Liver (tissue), 9 donors: ENCODE results near the gene RASEF. TPM values are rescaled to one million over a fixed set of nuclear protein-coding genes. Genes with fewer than 3 reads are reported as not detected.

Experiments
- DNase-seq: peaks from one replicate; pipeline ENCODE4 v3.0.0-alpha.2; 2017; ENCODE audit warnings: low spot score
- H3K27ac ChIP-seq, 2 donors: one replicate each; pipeline ENCODE4 v1.7.0; 2013; ENCODE audit warnings: inconsistent platforms in 2 of 2, low read length in 2 of 2, control low read depth in 1 of 2, low read depth in 1 of 2, mild to moderate bottlenecking in 1 of 2
- H3K27me3 ChIP-seq, 4 donors: one replicate each; pipeline versions ENCODE4 v1.6.1 to v1.7.0; 2013; ENCODE audit warnings: low read length in 3 of 4, inconsistent platforms in 1 of 4, mild to moderate bottlenecking in 1 of 4, moderate library complexity in 1 of 4; ENCODE audit not compliant: control insufficient read depth in 4 of 4, insufficient read depth in 4 of 4
- H3K36me3 ChIP-seq, 4 donors: one replicate each; pipeline versions ENCODE4 v1.6.1 to v1.7.0; 2013; ENCODE audit warnings: low read length in 3 of 4, mild to moderate bottlenecking in 3 of 4, low read depth in 1 of 4, moderate library complexity in 1 of 4; ENCODE audit not compliant: control insufficient read depth in 4 of 4, insufficient read depth in 3 of 4
- H3K4me1 ChIP-seq, 4 donors: one replicate each; pipeline versions ENCODE4 v1.6.1 to v1.7.0; 2013; ENCODE audit warnings: low read length in 3 of 4, mild to moderate bottlenecking in 3 of 4, moderate library complexity in 1 of 4; ENCODE audit not compliant: control insufficient read depth in 4 of 4, insufficient read depth in 4 of 4
- H3K4me3 ChIP-seq, 3 donors: one replicate each; pipeline versions ENCODE4 v1.6.1 to v1.7.0; 2013; ENCODE audit warnings: low read length in 3 of 3, control low read depth in 1 of 3, low read depth in 1 of 3, mild to moderate bottlenecking in 1 of 3
- H3K9ac ChIP-seq, 2 donors: one replicate each; pipeline ENCODE4 v1.7.0; 2013; ENCODE audit warnings: low read length in 2 of 2, mild to moderate bottlenecking in 2 of 2, moderate library complexity in 2 of 2, control low read depth in 1 of 2, low read depth in 1 of 2
- H3K9me3 ChIP-seq, 4 donors: one replicate each; pipeline versions ENCODE4 v1.6.1 to v1.7.0; 2013; ENCODE audit warnings: low read length in 3 of 4; ENCODE audit not compliant: control insufficient read depth in 4 of 4
- CTCF ChIP-seq: fragments of 150-350 bp; IDR thresholded peaks from 2 replicates; pipeline ENCODE4 v1.5.1; 2017; ENCODE audit warnings: improper control_type of control experiment, low read depth, low read length; ENCODE audit not compliant: missing input control
- EGR1 ChIP-seq, 2 donors: IDR thresholded peaks; 2 replicates each; pipeline ENCODE4 v1.6.1; 2016 to 2018; ENCODE audit warnings: antibody characterized with exemption in 2 of 2, low read depth in 2 of 2
- FOXA1 ChIP-seq: IDR thresholded peaks from 2 replicates; pipeline ENCODE4 v1.6.1; 2016; ENCODE audit warnings: antibody characterized with exemption
- FOXA2 ChIP-seq: IDR thresholded peaks from 2 replicates; pipeline ENCODE4 v1.6.1; 2016; ENCODE audit warnings: antibody characterized with exemption
- GABPA ChIP-seq, 2 donors: IDR thresholded peaks in 1 of 2; conservative IDR thresholded peaks in 1 of 2; 2 replicates each; pipeline ENCODE4 v1.6.1; 2016; ENCODE audit warnings: antibody characterized with exemption in 2 of 2, mild to moderate bottlenecking in 1 of 2, moderate library complexity in 1 of 2
- HNF4A ChIP-seq, 2 donors: conservative IDR thresholded peaks; 2 replicates each; pipeline ENCODE4 v1.6.1; 2016; ENCODE audit warnings: antibody characterized with exemption in 2 of 2, mild to moderate bottlenecking in 2 of 2
- HNF4G ChIP-seq: IDR thresholded peaks from 2 replicates; pipeline ENCODE4 v1.6.1; 2016; ENCODE audit warnings: antibody characterized with exemption
- JUND ChIP-seq, 2 donors: IDR thresholded peaks; 2 replicates each; pipeline ENCODE4 v1.6.1; 2016; ENCODE audit warnings: antibody characterized with exemption in 2 of 2
- MAX ChIP-seq: IDR thresholded peaks from 2 replicates; pipeline ENCODE4 v1.6.1; 2016; ENCODE audit warnings: antibody characterized with exemption
- NR2F2 ChIP-seq: IDR thresholded peaks from 2 replicates; pipeline ENCODE4 v1.6.1; 2016; ENCODE audit warnings: antibody characterized with exemption
- RAD21 ChIP-seq, 2 donors: IDR thresholded peaks; 2 replicates each; pipeline ENCODE4 v1.6.1; 2016; ENCODE audit warnings: antibody characterized with exemption in 2 of 2, mild to moderate bottlenecking in 2 of 2
- RXRA ChIP-seq, 2 donors: IDR thresholded peaks; 2 replicates each; pipeline ENCODE4 v1.6.1; 2017 to 2018; ENCODE audit warnings: antibody characterized with exemption in 2 of 2, mild to moderate bottlenecking in 1 of 2
- SP1 ChIP-seq: IDR thresholded peaks from 2 replicates; pipeline ENCODE4 v1.6.1; 2018; ENCODE audit warnings: antibody characterized with exemption, mild to moderate bottlenecking
- TAF1 ChIP-seq: conservative IDR thresholded peaks from 2 replicates; pipeline ENCODE4 v1.6.1; 2016; ENCODE audit warnings: antibody characterized with exemption, mild to moderate bottlenecking
- ZBTB33 ChIP-seq: IDR thresholded peaks from 2 replicates; pipeline ENCODE4 v1.6.1; 2016; ENCODE audit warnings: antibody characterized with exemption
- WGBS: extraction: QIAGEN DNeasy Blood & Tissue Kit; methylation state at CpG from one replicate; pipeline ENCODE4 v1.1.7; 2013; 5-methylcytosine and 5-hydroxymethylcytosine counted together
- polyA plus RNA-seq, 2 donors: library from polyadenylated mRNA; stranded (reverse) in 1 of 2; unstranded in 1 of 2; fragments of 200-250 nt in 1 of 2; fragments of >200 nt in 1 of 2; fragmentation: Nextera tagmentation in 1 of 2; extraction: Ambion mirVana in 1 of 2; gene quantifications; one replicate each; pipeline versions ENCODE4 v1.2.1 to v1.2.3, GENCODE V29; 2013 to 2015
- total RNA-seq, 2 donors: library from RNA; depleted of rRNA; stranded (reverse); fragments of >200 nt; gene quantifications; one replicate each; pipeline ENCODE4 v1.2.3, GENCODE V29; 2014
- TF ChIP-seq, protein P1 (sequence below): IDR thresholded peaks from 2 replicates; pipeline ENCODE4 v1.6.1; 2016; ENCODE audit warnings: antibody characterized with exemption
- TF ChIP-seq, protein P2 (sequence below): IDR thresholded peaks from 2 replicates; pipeline ENCODE4 v1.6.1; 2016; ENCODE audit warnings: antibody characterized with exemption, mild to moderate bottlenecking
- donor health status: healthy.
- donor health status: healthy.
- donor health status: healthy.
- donor health status: healthy.
- donor health status: healthy.

The RASEF gene
- total and polyA plus RNA-seq, 4 donors = 0.14 to 1.5 (median 0.39) TPM

DNA sequence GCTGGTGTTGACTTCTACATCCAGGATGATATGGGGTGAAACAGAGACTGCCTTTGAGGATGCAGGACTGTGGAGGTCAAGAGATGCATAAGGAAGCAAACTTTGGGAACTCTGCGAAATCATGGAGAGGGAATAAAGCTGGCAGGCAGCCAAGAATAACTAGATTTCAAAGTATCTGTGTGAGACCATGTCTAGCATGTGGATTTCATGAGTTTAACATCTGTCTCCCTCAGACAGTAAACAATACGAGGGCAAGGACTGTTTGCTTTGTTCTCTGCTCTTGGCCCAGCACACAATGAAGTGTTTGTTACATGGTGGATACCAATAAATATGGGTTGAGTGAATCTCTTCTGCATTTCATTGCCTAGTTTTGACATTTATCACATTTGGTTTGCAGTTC is 71.3 kb downstream of the RASEF start:
- WGBS = 62% methylated on average over 2 of the region's 2 CpGs
- no peaks in the 10 kb centered on the region for H3K36me3 ChIP-seq
- H3K9ac ChIP-seq = no peak overlapping the region
- H3K27ac ChIP-seq = no peak overlapping the region
- no peak overlapping the region for H3K4me3 ChIP-seq
- H3K4me1 ChIP-seq = no peaks in the 10 kb centered on the region
- H3K27me3 ChIP-seq = no peaks in the 10 kb centered on the region
- DNase-seq = no peak
- no peak for TF ChIP-seq NR2F2
- TF ChIP-seq RAD21 (IDR thresholded peaks at IDR 0.05) = no peak
- TF ChIP-seq JUND (IDR thresholded peaks at IDR 0.05) = no peak
- TF ChIP-seq CTCF = no peak
- TF ChIP-seq RXRA (IDR thresholded peaks at IDR 0.05) = no peak
- no peak for TF ChIP-seq MAX
- TF ChIP-seq, protein P1, sequence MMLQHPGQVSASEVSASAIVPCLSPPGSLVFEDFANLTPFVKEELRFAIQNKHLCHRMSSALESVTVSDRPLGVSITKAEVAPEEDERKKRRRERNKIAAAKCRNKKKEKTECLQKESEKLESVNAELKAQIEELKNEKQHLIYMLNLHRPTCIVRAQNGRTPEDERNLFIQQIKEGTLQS = no peak
- no peak for TF ChIP-seq SP1
- TF ChIP-seq HNF4G = no peak
- TF ChIP-seq, protein P2, sequence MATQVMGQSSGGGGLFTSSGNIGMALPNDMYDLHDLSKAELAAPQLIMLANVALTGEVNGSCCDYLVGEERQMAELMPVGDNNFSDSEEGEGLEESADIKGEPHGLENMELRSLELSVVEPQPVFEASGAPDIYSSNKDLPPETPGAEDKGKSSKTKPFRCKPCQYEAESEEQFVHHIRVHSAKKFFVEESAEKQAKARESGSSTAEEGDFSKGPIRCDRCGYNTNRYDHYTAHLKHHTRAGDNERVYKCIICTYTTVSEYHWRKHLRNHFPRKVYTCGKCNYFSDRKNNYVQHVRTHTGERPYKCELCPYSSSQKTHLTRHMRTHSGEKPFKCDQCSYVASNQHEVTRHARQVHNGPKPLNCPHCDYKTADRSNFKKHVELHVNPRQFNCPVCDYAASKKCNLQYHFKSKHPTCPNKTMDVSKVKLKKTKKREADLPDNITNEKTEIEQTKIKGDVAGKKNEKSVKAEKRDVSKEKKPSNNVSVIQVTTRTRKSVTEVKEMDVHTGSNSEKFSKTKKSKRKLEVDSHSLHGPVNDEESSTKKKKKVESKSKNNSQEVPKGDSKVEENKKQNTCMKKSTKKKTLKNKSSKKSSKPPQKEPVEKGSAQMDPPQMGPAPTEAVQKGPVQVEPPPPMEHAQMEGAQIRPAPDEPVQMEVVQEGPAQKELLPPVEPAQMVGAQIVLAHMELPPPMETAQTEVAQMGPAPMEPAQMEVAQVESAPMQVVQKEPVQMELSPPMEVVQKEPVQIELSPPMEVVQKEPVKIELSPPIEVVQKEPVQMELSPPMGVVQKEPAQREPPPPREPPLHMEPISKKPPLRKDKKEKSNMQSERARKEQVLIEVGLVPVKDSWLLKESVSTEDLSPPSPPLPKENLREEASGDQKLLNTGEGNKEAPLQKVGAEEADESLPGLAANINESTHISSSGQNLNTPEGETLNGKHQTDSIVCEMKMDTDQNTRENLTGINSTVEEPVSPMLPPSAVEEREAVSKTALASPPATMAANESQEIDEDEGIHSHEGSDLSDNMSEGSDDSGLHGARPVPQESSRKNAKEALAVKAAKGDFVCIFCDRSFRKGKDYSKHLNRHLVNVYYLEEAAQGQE = no peak
- H3K9me3 ChIP-seq = no peaks in the 10 kb centered on the region

GRCh38 chr9:82989929-82990328 is 73.0 kb downstream of the RASEF start:
- H3K27ac ChIP-seq = no peak overlapping the region
- no peaks in the 10 kb centered on the region for H3K36me3 ChIP-seq
- H3K27me3 ChIP-seq = no peaks in the 10 kb centered on the region
- H3K9me3 ChIP-seq = no peaks in the 10 kb centered on the region
- no peak for TF ChIP-seq TAF1
- no peak overlapping the region for H3K4me3 ChIP-seq
- WGBS = 58% methylated on average over 4 of the region's 4 CpGs
- no peak for DNase-seq
- no peaks in the 10 kb centered on the region for H3K4me1 ChIP-seq
- H3K9ac ChIP-seq = no peak overlapping the region

DNA sequence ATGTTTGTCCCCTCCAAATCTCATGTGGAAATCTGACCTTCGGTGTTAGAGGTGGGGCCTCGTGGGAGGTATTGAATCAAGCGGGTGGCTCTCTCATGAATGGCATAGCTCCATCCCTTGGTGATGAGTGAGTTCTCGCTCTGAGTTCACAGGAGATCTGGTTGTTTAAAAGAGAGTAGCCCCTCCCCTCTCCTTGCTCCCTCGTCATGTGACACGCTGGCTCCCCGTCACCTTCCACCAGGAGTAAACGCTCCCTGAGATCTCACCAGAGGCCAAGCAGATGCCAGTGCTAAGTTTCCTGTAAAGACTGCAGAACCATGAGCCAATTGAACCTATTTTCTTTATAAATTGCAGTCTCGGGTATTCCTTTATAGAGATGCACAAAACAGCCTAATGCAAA is 74.5 kb downstream of the RASEF start:
- H3K4me1 ChIP-seq = no peaks in the 10 kb centered on the region
- WGBS = 87% methylated on average over 9 of the region's 9 CpGs
- H3K27me3 ChIP-seq = no peaks in the 10 kb centered on the region
- no peak for DNase-seq
- H3K9me3 ChIP-seq = no peaks in the 10 kb centered on the region
- H3K27ac ChIP-seq = no peak overlapping the region
- no peaks in the 10 kb centered on the region for H3K36me3 ChIP-seq
- no peak overlapping the region for H3K9ac ChIP-seq
- H3K4me3 ChIP-seq = no peak overlapping the region
- TF ChIP-seq, protein P1 = no peak
- no peak for TF ChIP-seq HNF4A (conservative IDR thresholded peaks at IDR 0.05)
- no peak for TF ChIP-seq EGR1 (IDR thresholded peaks at IDR 0.05; ENCODE audit: low read depth in 2 of 2)
- no peak for TF ChIP-seq FOXA1
- no peak for TF ChIP-seq RAD21 (IDR thresholded peaks at IDR 0.05)
- no peak for TF ChIP-seq RXRA (IDR thresholded peaks at IDR 0.05)
- no peak for TF ChIP-seq FOXA2
- TF ChIP-seq TAF1 = no peak
- TF ChIP-seq GABPA (IDR thresholded peaks at IDR 0.05 in 1 of 2, conservative IDR thresholded peaks at IDR 0.05 in 1 of 2) = no peak
- no peak for TF ChIP-seq NR2F2
- no peak for TF ChIP-seq ZBTB33
- TF ChIP-seq, protein P2 = no peak
